HCT116 (cell line): ENCODE measurements around the gene CDH13. TPM values are rescaled to one million over a fixed set of nuclear protein-coding genes. Genes with fewer than 3 reads are reported as not detected.

Experiments
- ATAC-seq: fragments of 200-7000 bp; cut with Tn5 transposase; 2 replicates; pipeline ENCODE4 v1.9.1; 2020; ENCODE audit warnings: mild to moderate bottlenecking, moderate library complexity
- BruUV-seq: library from RNA; stranded (reverse); fragments of 400-500 nt; replicated peaks from 2 replicates; lab custom pipeline; 2021; lab: Mats Ljungman, UMichigan
- CTCF ChIA-PET: fragments of 300-600 bp; sonication (Branson Sonifier 250); formaldehyde crosslinking; loops from one replicate; lab custom pipeline; 2021; ENCODE audit warnings: antibody characterized with exemption; lab: Charles Lee
- POLR2A ChIA-PET: fragments of 300-600, 350-600 bp; sonication (Branson Sonifier 250); formaldehyde crosslinking; loops from one replicate; lab custom pipeline; 2021; ENCODE audit warnings: antibody characterized with exemption; lab: Charles Lee
- RAD21 ChIA-PET, 2 experiments: fragments of 300-600 bp; sonication (Branson Sonifier 250); formaldehyde crosslinking; loops; one replicate each; lab custom pipeline; 2023; ENCODE audit warnings: low total read pairs in 2 of 2; ENCODE audit not compliant: uncharacterized antibody in 2 of 2, unreplicated experiment in 2 of 2, low non-redundant PET in 1 of 2; lab: Charles Lee
- DNase-seq: peaks from one replicate; pipeline ENCODE4 v3.0.0-alpha.2; 2010; ENCODE audit warnings: low read depth, low spot score
- H2AFZ ChIP-seq: fragments of 200-600 bp; shearing (Covaris generic), sonication (generic); 2 replicates; pipeline ENCODE4 v1.6.1; 2017; ENCODE audit warnings: low read depth, mixed run types, mixed read lengths, antibody characterized with exemption, low read length; ENCODE audit not compliant: poor library complexity, severe bottlenecking
- H3K27ac ChIP-seq: 2 replicates; pipeline ENCODE4 v1.5.1; 2012; ENCODE audit warnings: low read depth, low read length
- H3K27me3 ChIP-seq: fragments of 200-600 bp; sonication (generic); 2 replicates; pipeline ENCODE4 v1.6.1; 2016; ENCODE audit warnings: mixed run types, low read length, mixed read lengths; ENCODE audit not compliant: insufficient read depth
- H3K36me3 ChIP-seq, 2 experiments: fragments of 200-500 bp in 1 of 2; fragments of 200-600 bp in 1 of 2; sonication (Bioruptor generic) in 1 of 2; sonication (generic) in 1 of 2; 2 replicates each; pipeline versions ENCODE4 v1.5.1 to v1.6.1; 2014 to 2016; ENCODE audit warnings: low read length in 2 of 2, inconsistent platforms in 1 of 2, mixed read lengths in 1 of 2, mixed run types in 1 of 2; ENCODE audit not compliant: insufficient read depth in 2 of 2, control insufficient read depth in 1 of 2
- H3K4me1 ChIP-seq, 2 experiments: fragments of 200-600 bp in 1 of 2; sonication (generic) in 1 of 2; 2 replicates each; pipeline versions ENCODE4 v1.5.1 to v1.6.1; 2012 to 2017; ENCODE audit warnings: low read length in 2 of 2, inconsistent platforms in 1 of 2, mild to moderate bottlenecking in 1 of 2, mixed read lengths in 1 of 2, mixed run types in 1 of 2, moderate library complexity in 1 of 2; ENCODE audit not compliant: insufficient read depth in 2 of 2, control insufficient read depth in 1 of 2
- H3K4me2 ChIP-seq: fragments of 200-600 bp; sonication (generic); 2 replicates; pipeline ENCODE4 v1.6.1; 2017; ENCODE audit warnings: mixed run types, low read length, mixed read lengths
- H3K4me3 ChIP-seq, 2 experiments: fragments of 200-600 bp in 1 of 2; sonication (generic) in 1 of 2; replicated peaks in 1 of 2; 2 replicates each; pipeline ENCODE4 v1.5.1; 2011 to 2016; ENCODE audit warnings: low read length in 2 of 2, control low read depth in 1 of 2, low read depth in 1 of 2, mild to moderate bottlenecking in 1 of 2, mixed read lengths in 1 of 2, mixed run types in 1 of 2
- H3K79me2 ChIP-seq: fragments of 200-600 bp; sonication (generic); 2 replicates; pipeline ENCODE4 v1.6.1; 2017; ENCODE audit warnings: mild to moderate bottlenecking, mixed run types, low read length, moderate library complexity, mixed read lengths; ENCODE audit not compliant: insufficient read depth
- H3K9ac ChIP-seq: fragments of 200-600 bp; sonication (generic); 2 replicates; pipeline ENCODE4 v1.6.1; 2016; ENCODE audit warnings: low read length, mixed read lengths
- H3K9me2 ChIP-seq: fragments of 200-600 bp; sonication (generic), shearing (Covaris generic); 2 replicates; pipeline ENCODE4 v1.6.1; 2017; ENCODE audit warnings: mixed run types, mild to moderate bottlenecking, moderate library complexity; ENCODE audit not compliant: insufficient read depth
- H3K9me3 ChIP-seq, 2 experiments: fragments of 200-500 bp in 1 of 2; fragments of 200-600 bp in 1 of 2; sonication (Bioruptor generic) in 1 of 2; sonication (generic) in 1 of 2; 2 replicates each; pipeline ENCODE4 v1.6.1; 2014 to 2017; ENCODE audit warnings: low read length in 2 of 2, mixed read lengths in 2 of 2, inconsistent platforms in 1 of 2, low read depth in 1 of 2, mild to moderate bottlenecking in 1 of 2, mixed run types in 1 of 2, moderate library complexity in 1 of 2; ENCODE audit not compliant: control insufficient read depth in 1 of 2, insufficient read depth in 1 of 2
- H4K20me1 ChIP-seq: fragments of 200-600 bp; sonication (generic), shearing (Covaris generic); 2 replicates; pipeline ENCODE4 v1.6.1; 2017; ENCODE audit warnings: mixed run types, mild to moderate bottlenecking, moderate library complexity; ENCODE audit not compliant: insufficient read depth
- CBX3 ChIP-seq: IDR thresholded peaks from 2 replicates; pipeline ENCODE4 v1.6.1; 2012; ENCODE audit warnings: low read depth
- CTCF ChIP-seq, 3 experiments: fragments of 200-600 bp in 1 of 3; sonication (generic) in 1 of 3; IDR thresholded peaks in 2 of 3; conservative IDR thresholded peaks in 1 of 3; 2 replicates each; pipeline ENCODE4 v1.5.1; 2012 to 2017; ENCODE audit warnings: low read depth in 2 of 3, low read length in 2 of 3, antibody characterized with exemption in 1 of 3, borderline replicate concordance in 1 of 3, control low read depth in 1 of 3, mild to moderate bottlenecking in 1 of 3, mixed read lengths in 1 of 3, mixed run types in 1 of 3, moderate library complexity in 1 of 3; ENCODE audit not compliant: insufficient read depth in 1 of 3
- FOSL1 ChIP-seq: IDR thresholded peaks from 2 replicates; pipeline ENCODE4 v1.6.1; 2012; ENCODE audit warnings: low read depth
- JUND ChIP-seq: IDR thresholded peaks from 2 replicates; pipeline ENCODE4 v1.6.1; 2012
- POLR2A ChIP-seq: IDR thresholded peaks from 2 replicates; pipeline ENCODE4 v1.7.0; 2011; ENCODE audit warnings: borderline replicate concordance; ENCODE audit not compliant: insufficient read depth, insufficient read length; ENCODE audit errors: extremely low read depth
- RAD21 ChIP-seq: IDR thresholded peaks from 2 replicates; pipeline ENCODE4 v1.6.1; 2012; ENCODE audit warnings: low read depth, mild to moderate bottlenecking
- SRF ChIP-seq: IDR thresholded peaks from 2 replicates; pipeline ENCODE4 v1.6.1; 2012; ENCODE audit warnings: low read depth
- TCF7L2 ChIP-seq: IDR thresholded peaks from 2 replicates; pipeline ENCODE4 v1.7.0; 2011; ENCODE audit warnings: borderline replicate concordance, inconsistent platforms; ENCODE audit not compliant: insufficient read depth, insufficient read length; ENCODE audit errors: extremely low read depth
- YY1 ChIP-seq: IDR thresholded peaks from 2 replicates; pipeline ENCODE4 v1.6.1; 2011; ENCODE audit warnings: low read length, low read depth, moderate library complexity, mild to moderate bottlenecking; ENCODE audit not compliant: insufficient replicate concordance; ENCODE audit errors: extremely low read depth
- ZFX ChIP-seq: fragments of 450-650 bp; IDR thresholded peaks from 2 replicates; pipeline ENCODE4 v1.6.1; 2017
- ZNF274 ChIP-seq: fragments of 200-500 bp; sonication (Bioruptor generic); IDR thresholded peaks from 2 replicates; pipeline ENCODE4 v1.6.1; 2014; ENCODE audit warnings: mild to moderate bottlenecking, low read depth, low read length, inconsistent platforms
- intact Hi-C: fragments of 100-400 bp; cut with micrococcal nuclease; formaldehyde crosslinking; loops from 2 replicates; pipeline ENCODE4 v1.10.0; 2022
- total RNA-seq: library from RNA; stranded (reverse); gene quantifications from one replicate; pipeline ENCODE4 v1.2.1, GENCODE V29; 2021; ENCODE audit not compliant: unreplicated experiment
- TF ChIP-seq, protein P1 (sequence below): IDR thresholded peaks from 2 replicates; pipeline ENCODE4 v1.6.1; 2011; ENCODE audit warnings: mild to moderate bottlenecking, low read length, moderate library complexity; ENCODE audit not compliant: insufficient replicate concordance; ENCODE audit errors: extremely low read depth
- TF ChIP-seq, protein P2 (sequence below): IDR thresholded peaks from 2 replicates; pipeline ENCODE4 v1.6.1; 2012

The CDH13 gene
- total RNA-seq, 1 experiment from 2014 or later, result not detected

GRCh38 chr16:82649766-82650165 is 23.0 kb downstream of the CDH13 start:
- no peak for ATAC-seq
- intact Hi-C loops, result no loop called here
- BruUV-seq, result no TSS peak

More at GRCh38 chr16:82649766-82650165, 23.0 kb downstream of the CDH13 start:
- Histone ChIP-seq H3K27me3 (no peaks in the 10 kb centered on the region), H3K9me3 (no peaks in the 10 kb centered on the region), H3K4me1 (peaks cover 19 to 33% of the 10 kb centered on the region in 2 experiments), H3K79me2 (no peaks in the 10 kb centered on the region), H2AFZ (no peak overlapping the region), H4K20me1 (no peaks in the 10 kb centered on the region), H3K4me3 (no peak overlapping the region), H3K9me2 (0 out of 2 replicates have a peak, but pooled peaks cover 4% of the 10 kb centered on the region), H3K27ac (no peak overlapping the region), H3K4me2 (no peak overlapping the region), H3K9ac (no peak overlapping the region), H3K36me3 (no peaks in the 10 kb centered on the region)
- DNase-seq, result no peak
- ChIA-PET POLR2A (interaction anchor here (0.7 kb wide), 1 partner anchor 808 kb away, joined by 3 read pairs; no protein-coding TSS in a partner anchor), CTCF (no interaction called here), RAD21 (no interaction called here)
- no peak for TF ChIP-seq FOSL1
- TF ChIP-seq ZNF274, result no peak
- no peak for TF ChIP-seq JUND
- TF ChIP-seq ZFX, result no peak
- no peak for TF ChIP-seq CTCF (IDR thresholded peaks at IDR 0.05 in 2 of 3, conservative IDR thresholded peaks at IDR 0.05 in 1 of 3; ENCODE audit: borderline replicate concordance in 1 of 3, insufficient read depth in 1 of 3, low read depth in 2 of 3, low read length in 2 of 3)
- TF ChIP-seq RAD21, result no peak
- TF ChIP-seq TCF7L2, result no peak
- TF ChIP-seq SRF, result no peak
- no peak for TF ChIP-seq CBX3
- TF ChIP-seq YY1, result no peak
- no peak for TF ChIP-seq POLR2A
- TF ChIP-seq, protein P1, sequence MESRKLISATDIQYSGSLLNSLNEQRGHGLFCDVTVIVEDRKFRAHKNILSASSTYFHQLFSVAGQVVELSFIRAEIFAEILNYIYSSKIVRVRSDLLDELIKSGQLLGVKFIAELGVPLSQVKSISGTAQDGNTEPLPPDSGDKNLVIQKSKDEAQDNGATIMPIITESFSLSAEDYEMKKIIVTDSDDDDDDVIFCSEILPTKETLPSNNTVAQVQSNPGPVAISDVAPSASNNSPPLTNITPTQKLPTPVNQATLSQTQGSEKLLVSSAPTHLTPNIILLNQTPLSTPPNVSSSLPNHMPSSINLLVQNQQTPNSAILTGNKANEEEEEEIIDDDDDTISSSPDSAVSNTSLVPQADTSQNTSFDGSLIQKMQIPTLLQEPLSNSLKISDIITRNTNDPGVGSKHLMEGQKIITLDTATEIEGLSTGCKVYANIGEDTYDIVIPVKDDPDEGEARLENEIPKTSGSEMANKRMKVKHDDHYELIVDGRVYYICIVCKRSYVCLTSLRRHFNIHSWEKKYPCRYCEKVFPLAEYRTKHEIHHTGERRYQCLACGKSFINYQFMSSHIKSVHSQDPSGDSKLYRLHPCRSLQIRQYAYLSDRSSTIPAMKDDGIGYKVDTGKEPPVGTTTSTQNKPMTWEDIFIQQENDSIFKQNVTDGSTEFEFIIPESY, result no peak
- TF ChIP-seq, protein P2, sequence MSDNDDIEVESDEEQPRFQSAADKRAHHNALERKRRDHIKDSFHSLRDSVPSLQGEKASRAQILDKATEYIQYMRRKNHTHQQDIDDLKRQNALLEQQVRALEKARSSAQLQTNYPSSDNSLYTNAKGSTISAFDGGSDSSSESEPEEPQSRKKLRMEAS, result no peak
